Measurements from ENCODE around the gene SOWAHA.

DNA sequence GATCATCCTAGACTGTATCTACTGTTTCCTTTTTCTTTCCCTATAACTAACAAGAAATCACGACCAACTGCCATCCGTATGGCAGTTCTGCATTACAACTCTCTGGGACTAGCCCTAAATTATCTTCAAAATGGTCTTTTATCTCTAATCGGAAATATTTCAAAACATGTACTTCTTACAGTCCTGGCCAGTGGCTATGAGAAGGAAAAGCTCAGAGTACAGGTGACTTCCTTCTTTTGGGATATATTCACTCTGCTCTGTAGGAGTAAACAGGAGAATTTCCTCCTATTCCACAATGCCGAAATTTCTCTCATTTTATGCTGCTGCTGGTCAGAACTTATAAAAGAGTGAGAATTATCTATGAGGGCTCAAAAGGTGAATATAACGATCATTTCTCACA is 34.2 kb upstream of the SOWAHA start:
- TF ChIP-seq, protein P1, sequence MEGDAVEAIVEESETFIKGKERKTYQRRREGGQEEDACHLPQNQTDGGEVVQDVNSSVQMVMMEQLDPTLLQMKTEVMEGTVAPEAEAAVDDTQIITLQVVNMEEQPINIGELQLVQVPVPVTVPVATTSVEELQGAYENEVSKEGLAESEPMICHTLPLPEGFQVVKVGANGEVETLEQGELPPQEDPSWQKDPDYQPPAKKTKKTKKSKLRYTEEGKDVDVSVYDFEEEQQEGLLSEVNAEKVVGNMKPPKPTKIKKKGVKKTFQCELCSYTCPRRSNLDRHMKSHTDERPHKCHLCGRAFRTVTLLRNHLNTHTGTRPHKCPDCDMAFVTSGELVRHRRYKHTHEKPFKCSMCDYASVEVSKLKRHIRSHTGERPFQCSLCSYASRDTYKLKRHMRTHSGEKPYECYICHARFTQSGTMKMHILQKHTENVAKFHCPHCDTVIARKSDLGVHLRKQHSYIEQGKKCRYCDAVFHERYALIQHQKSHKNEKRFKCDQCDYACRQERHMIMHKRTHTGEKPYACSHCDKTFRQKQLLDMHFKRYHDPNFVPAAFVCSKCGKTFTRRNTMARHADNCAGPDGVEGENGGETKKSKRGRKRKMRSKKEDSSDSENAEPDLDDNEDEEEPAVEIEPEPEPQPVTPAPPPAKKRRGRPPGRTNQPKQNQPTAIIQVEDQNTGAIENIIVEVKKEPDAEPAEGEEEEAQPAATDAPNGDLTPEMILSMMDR (IDR thresholded peaks at IDR 0.05): no peak
- TF ChIP-seq POLR2AphosphoS5 (IDR thresholded peaks at IDR 0.05): no peak

Data from prostate gland (tissue), 2 donors.